ENCODE data around the gene ADORA2B.
"Not testable (repeated sequence)": the region's sequence is repeated elsewhere in the genome, so short reads cannot be mapped to it uniquely, and the experiment has no call there.

Gene ADORA2B

DNA sequence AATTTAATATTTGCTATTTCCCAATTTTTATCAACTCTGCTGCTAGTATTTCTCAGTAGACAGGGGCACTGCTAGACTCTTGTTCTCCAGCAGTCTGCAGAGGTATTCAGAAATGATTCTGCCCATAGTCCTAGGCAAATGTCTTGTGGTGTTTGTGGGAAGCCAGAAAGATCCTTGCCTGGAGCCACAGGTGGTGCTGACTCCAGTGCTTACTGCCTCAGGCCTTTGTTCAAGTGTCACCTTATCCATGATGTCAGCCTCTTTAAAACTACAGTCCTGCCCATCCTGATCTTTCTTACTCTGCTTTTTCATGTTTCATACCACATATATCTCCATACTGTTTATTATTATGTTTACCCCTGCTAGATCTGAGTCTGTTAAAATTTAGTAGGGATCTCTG, 28.1 kb downstream of the ADORA2B start:
- Histone ChIP-seq H3K4me3 (no peak overlapping the region), H3K27ac (no peak overlapping the region)

DNA sequence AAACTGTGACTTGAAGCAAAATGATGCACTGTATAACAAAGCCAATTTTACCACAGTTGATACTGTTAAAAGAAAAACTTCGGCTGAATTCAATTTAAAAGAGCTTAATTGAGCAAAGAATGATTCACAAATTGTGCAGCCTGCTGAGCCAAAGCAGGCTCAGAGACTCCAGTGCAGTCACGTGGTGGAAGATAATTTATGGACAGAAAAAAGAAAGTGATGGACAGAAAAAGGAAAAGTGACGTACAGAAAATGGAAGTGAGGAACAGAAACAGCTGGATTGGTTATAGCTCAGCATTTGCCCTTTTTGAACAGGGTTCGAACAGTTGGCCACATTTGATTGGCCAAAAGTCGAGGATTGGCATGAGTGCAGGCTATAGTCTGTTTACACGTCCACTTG, 28.9 kb downstream of the ADORA2B start:
- Histone ChIP-seq H3K4me3 (no peak overlapping the region), H3K27ac (no peak overlapping the region)

DNA sequence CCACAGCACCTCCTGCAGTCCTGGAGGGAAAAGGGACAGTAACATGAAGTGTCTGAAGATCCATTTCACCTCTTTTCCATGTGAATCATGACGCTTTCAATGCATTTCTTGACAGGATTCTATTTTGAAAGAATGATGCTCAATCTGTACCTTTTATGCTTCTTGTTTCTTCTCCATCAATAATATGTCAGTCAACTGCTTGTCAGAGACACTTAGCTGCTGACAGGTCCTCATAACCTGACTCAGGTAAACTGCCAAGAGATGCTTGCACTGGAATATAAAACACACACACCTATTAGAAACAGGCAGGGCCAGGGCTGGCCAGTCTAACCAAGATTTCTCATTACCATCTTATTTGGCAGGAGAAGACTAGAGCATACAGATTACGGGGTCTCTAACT, 33.0 kb downstream of the ADORA2B start:
- H3K27ac ChIP-seq: no peak overlapping the region
- no peak overlapping the region for H3K4me3 ChIP-seq

DNA sequence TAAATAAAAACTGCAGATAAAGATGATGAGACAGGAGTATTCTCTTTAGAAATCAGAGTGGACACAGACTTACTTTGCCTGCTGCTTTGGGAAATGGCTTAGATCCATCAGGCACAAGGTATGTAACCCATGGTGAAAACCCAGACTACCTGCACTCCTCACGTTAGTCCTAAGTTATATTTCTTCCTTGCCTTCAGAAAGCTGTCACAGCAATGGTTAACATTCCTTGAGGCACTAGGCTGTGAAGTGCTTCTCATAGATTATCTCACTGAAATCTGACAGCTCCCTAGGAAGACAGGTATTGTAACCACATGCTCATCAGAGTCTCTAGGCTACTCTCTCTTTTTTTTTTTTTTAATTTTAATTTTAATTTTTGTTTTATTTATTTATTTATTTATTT, 33.7 kb downstream of the ADORA2B start:
- no peak overlapping the region for H3K4me3 ChIP-seq
- no peak overlapping the region for H3K27ac ChIP-seq

DNA sequence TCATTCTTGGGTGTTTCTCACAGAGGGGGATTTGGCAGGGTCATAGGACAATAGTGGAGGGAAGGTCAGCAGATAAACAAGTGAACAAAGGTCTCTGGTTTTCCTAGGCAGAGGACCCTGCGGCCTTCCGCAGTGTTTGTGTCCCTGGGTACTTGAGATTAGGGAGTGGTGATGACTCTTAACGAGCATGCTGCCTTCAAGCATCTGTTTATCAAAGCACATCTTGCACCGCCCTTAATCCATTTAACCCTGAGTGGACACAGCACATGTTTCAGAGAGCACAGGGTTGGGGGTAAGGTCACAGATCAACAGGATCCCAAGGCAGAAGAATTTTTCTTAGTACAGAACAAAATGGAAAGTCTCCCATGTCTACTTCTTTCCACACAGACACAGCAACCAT, 34.1 kb downstream of the ADORA2B start:
- not testable (repeated sequence) for H3K27ac ChIP-seq, H3K4me3 ChIP-seq

DNA sequence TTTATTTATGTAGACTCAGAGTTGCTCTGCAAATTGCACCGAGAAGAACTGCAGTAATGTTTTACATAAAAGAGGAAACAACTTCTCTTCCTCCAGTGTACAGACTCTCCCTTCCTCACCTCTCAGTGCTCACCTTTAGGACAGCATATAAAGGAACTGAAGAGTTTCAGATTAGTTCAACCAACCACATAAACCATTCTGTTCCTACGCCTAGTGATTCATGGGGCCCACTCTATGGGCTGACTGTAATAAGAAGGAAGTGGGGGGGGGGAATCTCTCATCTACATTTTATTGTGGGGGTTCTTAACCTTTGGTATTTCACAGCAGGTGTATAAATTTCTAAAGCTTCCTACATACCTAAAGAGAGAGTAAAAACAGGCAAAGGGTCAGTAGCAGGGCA, 36.3 kb downstream of the ADORA2B start:
- H3K27ac ChIP-seq: no peak overlapping the region
- no peak overlapping the region for H3K4me3 ChIP-seq

DNA sequence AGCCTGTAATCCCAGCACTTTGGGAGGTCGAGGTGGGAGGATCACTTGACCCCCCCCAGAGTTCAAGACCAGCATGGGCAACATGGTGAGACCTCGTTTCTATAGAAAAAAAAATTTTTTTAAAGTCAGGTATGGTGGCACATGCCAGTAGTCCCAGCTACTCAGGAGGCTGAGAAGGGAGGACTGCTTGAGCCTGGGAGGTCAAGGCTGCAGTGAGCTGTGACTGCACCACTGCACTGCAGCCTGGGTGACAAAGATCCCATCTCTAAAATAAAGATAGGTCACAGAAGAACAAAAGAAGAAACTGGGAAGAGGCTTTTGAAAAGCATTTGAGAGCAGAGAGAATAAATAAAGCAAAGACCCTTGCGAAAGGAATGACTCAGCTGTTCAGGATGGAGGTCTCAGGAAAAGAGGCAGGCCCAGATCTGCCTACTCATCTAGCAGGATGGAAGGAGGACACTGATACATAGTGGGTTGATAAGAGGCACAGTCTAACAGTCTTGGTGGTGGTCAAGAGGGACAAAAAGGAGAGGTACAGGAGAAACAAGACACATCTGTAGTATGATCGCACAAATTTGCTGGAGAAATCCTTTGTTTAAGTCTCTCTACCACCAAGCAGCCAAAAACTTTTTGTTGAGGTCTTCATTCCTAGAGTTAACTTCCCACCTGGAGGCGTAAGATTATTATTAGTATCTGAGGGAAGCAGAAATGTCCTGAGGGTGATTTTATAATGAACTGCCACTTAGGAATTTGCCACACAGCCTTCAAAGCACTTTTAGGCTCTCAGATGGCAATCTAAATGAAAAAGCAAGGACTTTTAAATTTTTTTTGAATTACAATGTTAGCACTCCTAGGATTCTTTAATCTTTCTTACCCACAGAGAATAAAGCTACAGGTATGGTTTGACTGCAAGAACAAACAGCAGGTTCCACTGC, 37.0 kb downstream of the ADORA2B start:
- Histone ChIP-seq H3K4me3 (no peak overlapping the region), H3K27ac (no peak overlapping the region)

DNA sequence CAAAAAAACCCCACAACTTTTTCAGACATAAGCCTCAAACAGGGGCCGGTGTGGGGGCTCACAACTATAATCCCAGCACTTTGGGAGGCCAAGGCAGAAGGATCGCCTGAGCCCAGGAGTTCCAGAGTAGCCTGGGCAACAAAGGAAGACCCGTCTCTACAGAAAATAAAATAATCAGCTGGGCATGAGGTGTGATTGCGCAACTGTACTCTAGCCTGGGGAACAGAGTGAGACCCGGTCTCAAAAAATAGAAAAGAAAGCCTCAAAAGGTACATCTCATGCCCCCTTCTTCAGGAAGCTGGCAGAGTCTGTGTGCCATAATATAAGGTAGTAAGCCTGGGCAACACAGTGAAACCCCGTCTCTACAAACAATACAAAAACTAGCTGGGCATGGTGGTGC, 51.4 kb downstream of the ADORA2B start:
- Histone ChIP-seq H3K4me3 (no peak overlapping the region), H3K27ac (no peak overlapping the region)

DNA sequence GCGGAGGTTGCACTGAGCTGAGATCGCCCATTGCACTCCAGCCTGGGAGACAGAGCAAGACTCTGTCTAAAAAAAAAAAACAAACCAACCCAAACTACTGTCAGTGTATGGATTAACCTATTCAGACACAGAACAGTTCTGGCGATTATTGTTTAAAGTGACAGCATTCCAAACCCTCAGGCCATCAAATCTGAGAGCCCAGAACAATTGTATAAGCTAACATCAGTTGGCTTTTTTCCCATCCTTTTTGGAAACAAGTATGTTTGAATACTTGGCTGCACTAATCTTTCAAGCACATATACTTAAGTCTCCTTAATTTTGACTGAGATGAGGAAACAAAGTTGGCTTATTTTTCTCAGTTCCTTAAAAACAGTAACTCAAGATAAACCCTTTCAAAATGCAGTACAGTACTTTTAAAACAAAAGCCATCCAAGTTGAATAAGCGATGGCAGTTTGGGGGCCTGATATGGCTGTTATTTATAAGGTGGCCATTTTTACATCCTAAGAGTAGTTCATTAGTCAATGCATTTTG, 53.2 kb downstream of the ADORA2B start:
- Histone ChIP-seq H3K4me3 (peak overlapping the region in 2 of 7 experiments; percentile 69 to 82), H3K27ac (peak overlapping the region in 7 of 21 experiments; percentile 9 to 90 (median 86))

DNA sequence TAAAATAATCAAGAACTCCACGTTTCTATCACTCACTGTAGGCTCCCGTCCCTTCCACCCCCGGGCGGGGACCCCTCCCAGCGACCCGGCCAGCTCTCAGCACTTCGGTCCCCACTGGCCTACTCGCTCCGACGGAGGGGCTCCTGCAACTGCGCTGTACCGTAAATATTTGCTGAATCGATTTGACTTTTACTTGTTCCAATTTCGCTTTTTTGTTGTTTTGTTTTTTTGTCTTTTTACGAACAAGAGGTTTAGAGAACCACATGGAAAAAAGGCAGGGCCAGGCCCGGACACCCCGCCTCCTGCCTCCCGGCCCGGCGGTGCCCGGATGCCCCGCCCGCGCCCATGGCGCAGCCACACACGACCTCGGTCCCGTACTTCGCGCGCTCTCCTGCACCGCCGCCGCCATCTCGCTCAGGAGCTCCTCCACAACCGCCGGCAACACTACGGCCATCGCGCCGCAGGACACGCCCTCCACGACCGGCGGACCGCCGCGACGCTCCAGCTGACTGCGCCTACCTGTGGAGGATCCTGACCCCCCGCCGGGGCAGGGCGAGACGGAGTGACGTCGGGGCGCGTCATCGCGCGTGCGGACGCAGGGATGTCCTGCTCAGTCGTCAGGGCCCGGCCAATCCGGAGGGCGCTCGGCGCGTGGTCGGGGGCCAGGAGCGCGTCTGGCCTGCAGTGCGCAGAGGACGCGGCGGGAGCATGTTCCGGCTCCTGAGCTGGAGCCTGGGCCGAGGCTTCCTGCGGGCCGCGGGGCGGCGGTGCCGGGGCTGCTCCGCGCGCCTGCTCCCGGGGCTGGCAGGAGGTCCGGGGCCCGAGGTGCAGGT, 54.4 kb downstream of the ADORA2B start, which contains the start of the genes TTC19 and ZSWIM7:
Gene TTC19, plus strand, starts transcription at position 684 of the 833 bp plus-strand sequence. Its CDS starts 25 bp downstream, at position 709.
Gene ZSWIM7, minus strand, starts transcription at position 564 of the 833 bp plus-strand sequence. Its CDS starts 110 bp downstream, at position 454.
- peak within 1 kb of the TSS; percentile 62 to 95 (median 88) for H3K27ac ChIP-seq
- H3K4me3 ChIP-seq: peak within 1 kb of the TSS; percentile 59 to 82 (median 74)

DNA sequence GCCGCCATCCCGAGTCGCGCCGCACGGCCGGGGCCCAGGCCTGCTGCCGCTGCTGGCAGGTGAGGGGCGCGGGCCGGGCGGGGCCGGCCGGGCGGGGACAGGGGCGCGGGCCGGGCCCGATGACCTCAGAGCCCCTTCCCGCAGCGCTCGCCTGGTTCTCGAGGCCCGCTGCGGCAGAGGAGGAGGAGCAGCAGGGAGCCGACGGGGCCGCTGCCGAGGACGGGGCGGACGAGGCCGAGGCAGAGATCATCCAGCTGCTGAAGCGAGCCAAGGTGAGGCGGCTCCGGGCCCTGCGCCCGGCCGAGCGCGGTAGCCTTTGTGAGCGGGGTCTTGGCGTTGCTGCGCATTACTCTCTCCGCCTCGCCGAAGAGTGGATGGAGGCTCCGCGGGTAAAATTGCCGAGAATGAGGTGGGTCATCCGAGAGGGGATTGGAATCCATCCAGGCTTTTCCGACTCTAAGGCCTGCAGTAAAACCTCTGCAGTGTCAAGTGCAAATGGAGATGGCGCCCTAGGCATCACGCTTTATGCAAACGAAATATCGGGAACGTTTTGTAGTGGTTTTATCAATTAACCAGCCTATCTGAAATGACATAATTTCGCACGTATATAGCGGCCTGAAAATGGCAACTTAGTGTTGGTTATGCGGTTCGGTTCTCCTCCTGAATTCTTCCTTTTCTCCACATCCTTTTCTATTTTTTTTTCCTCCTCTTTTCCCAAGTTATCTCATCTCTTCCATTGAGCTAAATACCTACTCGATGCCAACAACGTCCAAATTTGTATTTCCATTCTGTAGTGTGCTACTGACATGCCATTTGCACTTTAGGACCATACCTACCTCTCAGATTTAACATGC, 55.3 kb downstream of the ADORA2B start:
- H3K27ac ChIP-seq: peak overlapping the region; percentile 62 to 95 (median 88)
- peak overlapping the region; percentile 59 to 82 (median 74) for H3K4me3 ChIP-seq

DNA sequence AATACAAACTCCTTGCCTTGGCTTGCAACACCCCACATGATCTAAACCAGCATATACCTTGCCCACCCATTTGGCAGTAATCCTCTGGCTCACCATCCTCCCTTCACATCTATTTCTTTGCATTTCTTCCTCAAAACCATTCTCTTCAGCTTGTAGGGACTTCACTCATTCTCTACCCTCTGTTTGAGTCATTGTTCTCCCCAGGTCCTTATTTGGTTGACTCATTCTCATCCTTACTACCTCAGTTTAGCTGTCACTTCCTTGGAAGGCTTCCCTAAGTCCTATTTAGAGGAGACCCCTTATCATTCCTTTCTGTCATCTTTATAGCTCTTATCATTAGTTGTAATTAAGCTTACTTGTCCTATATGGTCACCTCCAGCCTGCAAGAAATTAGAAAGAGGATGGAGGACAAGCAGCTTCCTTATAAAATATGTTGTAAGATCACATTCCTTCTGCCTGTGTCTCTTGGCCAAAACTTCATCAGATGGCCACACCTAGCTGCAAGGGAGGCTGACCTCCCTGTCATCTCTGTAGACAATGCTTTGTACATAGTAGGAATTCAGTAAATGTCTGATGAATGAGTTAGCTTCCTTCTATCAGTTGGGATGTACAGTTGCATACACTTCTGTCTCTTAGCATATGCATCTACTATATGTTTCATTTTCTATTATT, 56.4 kb downstream of the ADORA2B start:
- H3K27ac ChIP-seq: no peak overlapping the region
- H3K4me3 ChIP-seq: peak overlapping the region in 1 of 7 experiments; percentile 74

DNA sequence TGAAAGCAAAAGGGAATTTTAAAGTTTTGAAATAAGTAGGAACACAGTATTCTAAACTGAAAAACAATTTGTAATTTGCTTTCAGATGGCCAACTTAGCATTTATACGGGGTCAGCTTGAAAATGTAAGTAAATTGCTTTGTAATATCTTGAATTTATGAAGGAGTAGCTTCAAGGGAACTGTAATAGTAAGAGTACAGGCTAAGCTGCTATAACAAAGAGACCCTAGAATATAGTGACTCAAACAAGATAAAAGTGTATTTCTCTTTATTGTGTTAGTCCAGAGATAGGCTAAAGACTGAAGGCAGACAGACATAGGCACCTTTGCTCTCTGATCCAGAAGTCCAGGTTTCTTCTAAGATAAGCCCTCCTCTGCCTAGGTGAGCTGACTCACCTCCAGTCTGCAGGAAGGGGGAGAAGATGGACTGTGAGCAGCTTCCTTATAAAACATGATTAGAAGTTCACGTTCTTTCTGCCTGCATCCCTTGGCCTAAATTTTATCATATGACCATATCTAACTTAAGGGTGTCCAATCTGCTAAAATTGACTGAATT, 57.9 kb downstream of the ADORA2B start:
- no peak overlapping the region for H3K4me3 ChIP-seq
- H3K27ac ChIP-seq: no peak overlapping the region

DNA sequence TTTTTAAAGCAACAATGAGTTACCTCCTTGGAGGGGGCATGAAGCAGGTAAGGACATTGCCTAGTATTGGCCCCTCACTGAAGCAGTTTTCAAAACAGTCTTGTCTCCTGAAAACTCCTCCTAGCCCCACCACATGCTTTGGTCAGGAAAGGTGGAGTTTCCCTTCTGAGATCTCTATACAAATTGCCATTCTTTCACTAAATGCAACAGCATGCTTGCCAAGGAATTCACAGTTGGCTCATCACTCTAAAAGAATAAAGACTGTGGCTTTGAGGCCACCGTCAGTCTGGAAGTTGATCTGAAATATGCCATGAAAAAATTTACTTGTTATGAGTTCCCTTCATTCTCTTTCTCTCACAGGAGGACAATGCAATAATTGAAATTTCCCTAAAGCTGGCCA, 58.9 kb downstream of the ADORA2B start:
- H3K27ac ChIP-seq: peak overlapping the region in 3 of 21 experiments; percentile 5 to 47 (median 26)
- no peak overlapping the region for H3K4me3 ChIP-seq

DNA sequence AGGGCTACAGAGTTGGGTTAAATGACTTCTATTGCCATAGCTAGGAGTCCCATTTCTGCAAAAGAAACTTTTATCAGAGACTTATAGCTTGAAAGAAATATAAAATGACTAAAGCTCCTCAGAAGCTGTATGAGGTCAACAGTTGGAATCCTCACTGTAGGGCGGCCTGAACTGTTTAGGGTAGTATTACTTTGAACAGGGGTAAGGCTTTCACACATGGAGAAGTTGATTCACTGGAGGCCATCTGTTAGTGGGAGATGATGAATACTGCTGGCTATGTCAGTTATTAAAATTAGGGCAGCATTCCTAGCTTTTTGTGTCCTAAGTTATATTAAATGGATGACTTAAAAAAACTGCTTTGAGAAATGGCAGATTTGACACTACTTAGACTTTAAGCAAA, 60.7 kb downstream of the ADORA2B start:
- H3K27ac ChIP-seq: peak overlapping the region in 1 of 21 experiments; percentile 18
- H3K4me3 ChIP-seq: no peak overlapping the region

DNA sequence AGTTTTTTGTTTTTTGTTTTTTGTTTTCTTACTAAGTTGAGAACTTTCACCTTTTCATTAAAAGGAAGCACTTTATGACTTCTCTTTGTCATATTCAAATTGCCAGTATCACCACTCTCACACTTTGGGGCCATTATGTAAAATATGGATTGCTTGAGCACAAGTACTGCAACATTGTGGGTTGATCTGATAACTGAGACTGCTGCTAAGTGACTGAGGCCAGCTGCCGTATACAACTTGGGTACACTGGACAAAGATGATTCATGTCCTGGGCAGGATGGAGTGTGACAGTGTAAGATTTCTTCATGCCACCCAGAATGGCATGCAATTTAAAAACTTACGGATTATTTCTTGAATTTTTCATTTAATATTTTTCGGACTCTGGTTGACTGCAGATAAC, 62.5 kb downstream of the ADORA2B start:
- Histone ChIP-seq H3K4me3 (no peak overlapping the region), H3K27ac (no peak overlapping the region)

DNA sequence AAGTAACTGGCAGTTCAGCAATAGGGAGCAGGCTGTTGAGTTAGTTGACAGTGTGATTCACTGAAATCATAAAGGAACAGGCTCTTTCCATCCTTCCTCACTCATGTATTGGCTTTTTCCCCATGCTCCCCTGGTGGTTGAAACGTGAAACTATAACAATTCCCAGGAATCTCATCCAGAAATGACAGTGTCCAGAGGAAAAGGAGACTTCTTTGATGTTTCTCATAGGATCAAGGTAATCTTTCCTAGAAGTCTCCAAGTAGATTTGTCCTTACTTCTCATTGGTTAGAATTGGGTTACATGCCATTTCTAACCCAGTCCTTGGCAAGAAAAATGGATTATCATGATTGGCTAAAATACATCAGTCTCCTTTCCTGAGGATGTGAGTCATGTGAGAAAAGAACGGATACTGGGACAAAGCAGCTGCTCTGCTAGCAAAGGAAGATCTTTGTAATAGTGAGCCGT, 69.0 kb downstream of the ADORA2B start:
- Histone ChIP-seq H3K4me3 (no peak overlapping the region), H3K27ac (no peak overlapping the region)

DNA sequence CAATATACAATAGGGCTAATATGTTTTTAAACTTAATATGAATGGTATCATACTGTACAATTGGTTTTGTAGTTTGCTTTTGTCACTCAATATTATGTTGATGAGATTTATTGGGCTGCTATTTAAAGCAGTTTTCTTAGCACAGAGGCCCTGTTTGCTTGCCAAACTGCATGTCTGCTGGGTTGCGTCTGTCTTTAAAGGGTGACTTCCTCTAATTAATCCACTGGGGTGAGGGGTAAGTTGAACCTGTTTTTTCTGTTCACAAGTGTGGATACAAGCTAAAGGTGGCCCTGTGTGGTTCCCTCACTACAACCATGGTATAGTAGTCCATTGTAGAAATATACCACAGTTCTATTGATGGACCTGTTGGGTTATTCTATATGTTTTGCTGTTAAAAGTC, 74.4 kb downstream of the ADORA2B start:
- Histone ChIP-seq H3K4me3 (no peak overlapping the region), H3K27ac (no peak overlapping the region)
